H4 (cell line): Measurements from ENCODE around the gene NR2F6. TPM values are rescaled to one million over a fixed set of nuclear protein-coding genes. Genes with fewer than 3 reads are reported as not detected.
"Not testable (repeated sequence)": the region's sequence is repeated elsewhere in the genome, so short reads cannot be mapped to it uniquely, and the experiment has no call there.

Experiments used
- DNase-seq: peaks from one replicate; pipeline ENCODE4 v3.0.0-alpha.2; 2015; ENCODE audit warnings: low spot score
- total RNA-seq: library from RNA; depleted of rRNA; stranded (reverse); fragments of >200 nt; shearing (Covaris generic); gene quantifications from 2 replicates; pipeline ENCODE4 v1.2.3, GENCODE V29; 2014

The NR2F6 gene
- total RNA-seq, 1 experiment from 2014 or later, result 24.8 TPM

- no peak for DNase-seq
Observed at GRCh38 chr19:17211547-17212446, 33.9 kb downstream of the NR2F6 start.

DNA sequence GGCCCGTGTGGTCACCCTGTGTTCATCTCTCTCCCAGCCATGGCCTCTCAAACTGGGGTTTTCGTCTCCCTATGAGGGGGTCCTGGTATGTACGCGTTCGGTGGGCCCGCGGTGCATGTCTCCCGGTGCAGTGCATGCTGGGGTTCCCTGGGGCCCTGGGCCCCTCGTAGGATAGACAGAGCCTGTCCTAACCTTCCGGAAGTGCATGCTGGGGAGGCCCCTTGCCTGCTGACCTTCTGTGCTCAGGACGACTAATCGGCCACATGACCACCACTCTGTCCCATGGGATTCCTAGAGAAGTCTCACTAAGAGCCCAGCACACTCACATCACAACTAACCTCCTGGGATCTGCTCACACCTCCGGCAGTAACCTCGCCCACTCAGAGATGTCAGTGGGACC, 35.4 kb downstream of the NR2F6 start:
- no peak for DNase-seq

DNA sequence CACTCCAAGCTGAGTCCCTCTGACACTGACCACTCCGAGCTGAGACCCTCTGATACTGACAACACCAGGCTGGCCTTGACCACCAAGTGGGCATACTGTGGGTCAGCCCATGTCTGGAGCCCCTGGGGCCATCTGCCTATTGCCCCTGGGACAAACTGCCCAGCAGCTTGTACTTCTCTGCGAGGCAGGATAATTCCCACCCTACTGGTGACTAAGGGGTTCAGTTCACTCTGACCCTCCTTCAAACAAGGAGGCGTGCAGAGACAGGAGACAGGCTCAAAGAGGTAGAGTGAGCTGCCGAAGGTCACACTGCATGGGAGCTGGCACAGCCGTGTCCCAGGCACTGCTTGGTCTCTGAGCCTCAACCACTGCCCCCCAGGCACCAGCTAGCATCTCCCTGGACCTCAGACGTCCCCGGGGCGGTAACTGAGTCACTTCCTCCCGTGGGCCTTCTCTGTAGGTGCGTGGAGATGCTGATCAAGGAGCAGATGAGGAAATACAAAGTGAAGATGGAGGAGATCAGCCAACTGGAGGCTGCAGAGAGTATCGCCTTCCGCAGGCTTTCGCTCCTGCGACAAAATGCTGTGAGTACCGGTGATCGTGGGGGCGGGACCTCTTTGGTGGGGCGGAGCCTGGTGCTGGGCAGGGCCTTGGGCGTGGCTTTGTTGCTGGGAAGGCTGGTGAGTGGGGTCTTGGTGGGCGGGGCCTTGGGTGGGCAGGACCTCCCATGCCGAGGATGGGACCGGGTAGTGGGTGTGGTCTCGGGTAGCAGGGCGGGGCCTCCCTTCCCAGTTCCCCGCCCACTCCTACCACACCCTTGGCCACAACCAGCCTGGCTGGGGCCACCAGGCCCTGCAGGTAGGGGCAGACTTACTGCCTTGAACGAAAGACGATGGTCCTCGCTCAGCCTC, 36.3 kb downstream of the NR2F6 start:
- DNase-seq, result no peak

DNA sequence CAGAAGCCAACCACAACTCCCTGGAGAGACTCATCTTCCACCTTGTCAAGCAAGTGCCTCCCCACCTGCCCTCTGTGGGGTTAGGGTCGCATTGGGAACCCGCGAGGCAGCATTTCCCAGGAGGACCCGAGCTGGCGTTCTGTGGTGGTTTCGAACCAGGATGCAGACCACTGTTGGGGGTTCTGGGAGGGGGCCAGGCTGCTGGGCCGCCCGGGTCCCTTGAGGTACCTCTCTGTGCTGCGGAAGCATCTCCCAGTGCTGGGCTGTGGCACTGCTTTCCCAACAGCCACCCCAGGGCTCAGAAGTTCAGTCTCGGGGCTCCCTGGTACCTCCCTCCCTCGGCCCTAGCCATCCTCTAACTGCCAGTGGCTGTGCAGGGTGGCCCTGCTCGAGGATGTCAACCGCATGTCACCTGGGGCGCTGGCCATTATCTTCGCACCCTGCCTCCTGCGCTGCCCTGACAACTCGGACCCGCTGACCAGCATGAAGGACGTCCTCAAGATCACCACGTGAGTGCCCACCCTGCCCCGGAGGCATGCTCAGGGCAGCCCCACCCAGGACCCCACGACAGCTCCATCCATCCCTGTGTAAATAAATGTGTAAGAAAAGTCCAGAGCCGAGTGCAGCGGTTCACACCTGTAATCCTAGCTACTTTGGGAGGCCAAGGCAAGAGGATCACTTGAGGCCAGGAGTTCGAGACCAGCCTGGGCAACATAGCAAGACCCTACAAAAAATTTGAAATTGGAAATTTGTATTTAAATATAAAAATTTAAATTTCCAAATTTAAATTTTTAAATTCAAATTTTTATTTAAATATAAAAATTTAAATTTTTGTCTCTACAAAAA, 38.8 kb downstream of the NR2F6 start:
- no peak for DNase-seq

GRCh38 chr19:17205237-17206140, 40.2 kb downstream of the NR2F6 start:
- DNase-seq, result peak; percentile 44

- DNase-seq, result no peak
Observed at GRCh38 chr19:17202713-17203112, 43.0 kb downstream of the NR2F6 start.

- no peak for DNase-seq
Observed at GRCh38 chr19:17202249-17202648, 43.5 kb downstream of the NR2F6 start.

- no peak for DNase-seq
Observed at GRCh38 chr19:17200408-17201079, 45.2 kb downstream of the NR2F6 start.

DNA sequence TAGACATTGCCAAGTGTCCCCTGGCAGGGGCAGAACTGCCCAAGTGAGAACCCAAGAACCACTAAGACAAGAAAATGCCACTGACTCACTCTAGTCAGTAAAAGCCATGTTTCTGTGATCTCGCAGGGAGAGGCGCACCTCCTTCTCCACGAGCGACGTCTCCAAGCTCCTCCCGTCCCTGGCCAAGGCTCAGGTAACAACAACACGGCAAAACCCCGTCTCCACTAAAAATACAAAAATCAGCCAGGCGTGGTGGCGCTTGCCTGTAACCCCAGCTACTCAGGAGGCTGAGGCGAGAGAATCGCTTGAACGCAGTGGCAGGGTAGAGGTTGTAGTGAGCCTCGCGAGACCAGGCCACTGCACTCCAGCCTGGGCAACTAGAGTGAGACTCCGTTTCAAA, 48.1 kb downstream of the NR2F6 start:
- no peak for DNase-seq

- DNase-seq, result no peak
Observed at GRCh38 chr19:17196610-17197009, 49.1 kb downstream of the NR2F6 start.

- no peak for DNase-seq
Observed at GRCh38 chr19:17195106-17195505, 50.6 kb downstream of the NR2F6 start.

- no peak for DNase-seq
Observed at GRCh38 chr19:17194608-17195007, 51.1 kb downstream of the NR2F6 start.

- no peak for DNase-seq
Observed at GRCh38 chr19:17192751-17193150, 53.0 kb downstream of the NR2F6 start.

GRCh38 chr19:17191736-17192135, 54.0 kb downstream of the NR2F6 start:
- not testable (repeated sequence) for DNase-seq

- DNase-seq, result no peak
Observed at GRCh38 chr19:17185590-17185989, 60.1 kb downstream of the NR2F6 start.

GRCh38 chr19:17184371-17184841, 61.3 kb downstream of the NR2F6 start:
- DNase-seq, result no peak

DNA sequence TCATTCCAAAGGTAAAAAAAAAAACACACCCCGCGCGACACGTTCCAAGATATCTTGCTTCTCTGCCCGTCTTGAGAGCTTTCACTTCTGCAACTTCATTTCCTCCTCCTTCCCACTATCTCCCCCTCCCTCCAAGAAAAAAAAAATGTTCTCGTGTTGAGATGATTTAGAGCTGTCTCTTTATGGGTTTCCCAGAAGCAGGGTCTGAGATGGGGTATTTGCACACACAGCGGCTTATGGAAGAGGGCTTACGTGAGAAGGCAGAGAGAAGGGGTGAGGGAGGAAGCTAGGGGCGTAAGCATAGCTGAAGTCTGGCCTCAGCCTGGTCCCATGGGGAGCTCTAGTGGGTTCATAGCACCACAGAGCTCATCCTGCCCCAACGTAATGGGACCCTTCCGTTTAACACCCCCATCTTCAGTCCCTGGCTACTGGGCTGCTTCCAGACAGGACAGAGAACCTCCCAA, 61.8 kb downstream of the NR2F6 start:
- DNase-seq, result no peak

DNA sequence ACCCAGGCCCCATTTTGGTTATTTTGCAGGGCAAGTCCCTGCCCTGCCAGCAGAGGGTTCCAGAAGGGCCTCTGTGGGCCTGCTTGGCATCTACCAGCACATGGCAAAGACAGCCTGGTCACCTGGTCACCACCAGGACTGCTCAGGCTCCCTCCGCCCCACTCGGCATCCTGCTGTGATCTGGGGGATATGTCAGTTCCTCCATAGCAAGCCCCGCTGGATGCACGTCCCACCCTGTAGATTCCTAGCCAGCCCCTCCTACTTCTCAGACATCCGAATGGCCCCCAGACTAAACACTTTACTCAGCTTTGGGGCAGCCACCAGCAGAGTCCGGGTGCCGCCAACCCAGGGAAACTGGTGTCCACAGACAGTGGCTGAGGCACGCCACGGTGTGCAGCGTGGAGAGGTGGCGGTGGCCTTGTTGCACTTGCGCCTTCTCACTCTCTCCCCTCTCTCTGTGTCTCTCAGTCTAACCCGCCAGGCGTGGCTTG, 62.4 kb downstream of the NR2F6 start:
- DNase-seq, result no peak
